Natural killer cell (primary cell): ENCODE data around the gene TAF4. TPM values are rescaled to one million over a fixed set of nuclear protein-coding genes. Genes with fewer than 3 reads are reported as not detected.

ENCODE experiments used
- ATAC-seq, 3 donors: fragments of 150-1000 bp in 2 of 3; fragments of 200-7000 bp in 1 of 3; cut with Tn5 transposase; 1 replicate in 1 of 3; 2 replicates in 2 of 3; pipeline ENCODE4 v1.10.0; 2021; ENCODE audit warnings: mild to moderate bottlenecking in 2 of 3, moderate library complexity in 2 of 3
- DNase-seq, 2 donors: peaks; one replicate each; pipeline versions ENCODE4 v3.0.0 to v3.0.0-alpha.2; 2013 to 2021; ENCODE audit warnings: mixed read lengths in 1 of 2
- H3K27ac ChIP-seq: one replicate; pipeline ENCODE4 v1.5.1; 2013; ENCODE audit warnings: mild to moderate bottlenecking, low read length
- H3K27me3 ChIP-seq: one replicate; pipeline ENCODE4 v1.6.1; 2013; ENCODE audit warnings: low read length; ENCODE audit not compliant: control insufficient read depth, insufficient read depth
- H3K36me3 ChIP-seq: one replicate; pipeline ENCODE4 v1.6.1; 2013; ENCODE audit warnings: low read length; ENCODE audit not compliant: control insufficient read depth, insufficient read depth
- H3K4me1 ChIP-seq: one replicate; pipeline ENCODE4 v1.6.1; 2013; ENCODE audit warnings: low read length; ENCODE audit not compliant: control insufficient read depth, insufficient read depth
- H3K4me3 ChIP-seq: one replicate; pipeline ENCODE4 v1.5.1; 2013; ENCODE audit warnings: low read length
- H3K9me3 ChIP-seq: one replicate; pipeline ENCODE4 v1.6.1; 2013; ENCODE audit warnings: low read length; ENCODE audit not compliant: control insufficient read depth, insufficient read depth
- H3K27ac Mint-ChIP-seq, 2 donors: one replicate each; pipeline ENCODE4 v1.8.0; 2022; ENCODE audit warnings: mild to moderate bottlenecking in 2 of 2, mixed read lengths in 2 of 2, moderate library complexity in 1 of 2
- H3K27me3 Mint-ChIP-seq, 2 donors: one replicate each; pipeline ENCODE4 v1.8.0; 2022; ENCODE audit warnings: low read depth in 2 of 2, mixed read lengths in 2 of 2
- H3K36me3 Mint-ChIP-seq: one replicate; pipeline ENCODE4 v1.8.0; 2022; ENCODE audit warnings: mixed read lengths
- H3K4me1 Mint-ChIP-seq, 2 donors: one replicate each; pipeline ENCODE4 v1.8.0; 2022; ENCODE audit warnings: mixed read lengths in 2 of 2
- H3K4me3 Mint-ChIP-seq: one replicate; pipeline ENCODE4 v1.8.0; 2022; ENCODE audit warnings: mild to moderate bottlenecking, moderate library complexity, mixed read lengths
- H3K9me3 Mint-ChIP-seq, 2 donors: one replicate each; pipeline ENCODE4 v1.8.0; 2022; ENCODE audit warnings: mixed read lengths in 2 of 2
- WGBS: methylation state at CpG from one replicate; pipeline ENCODE4 v1.1.7; 2013; ENCODE audit warnings: missing lambda C conversion rate; ENCODE audit not compliant: insufficient coverage; 5-methylcytosine and 5-hydroxymethylcytosine counted together
- intact Hi-C: fragments of 100-400 bp; cut with micrococcal nuclease; formaldehyde crosslinking; loops from one replicate; pipeline ENCODE4 v1.14.2; 2022
- total RNA-seq, 4 donors: library from RNA; stranded (reverse); fragments of 120-200 nt in 1 of 4; gene quantifications; one replicate each; pipeline versions ENCODE4 v1.2.3 to v1.2.4, GENCODE V29; 2013 to 2022
- TF ChIP-seq, protein P1 (sequence below): fragments of 200-600 bp; IDR thresholded peaks from one replicate; pipeline ENCODE4 v1.8.0; 2022; ENCODE audit warnings: antibody characterized with exemption

Gene TAF4
- total RNA-seq, 3 donors from 2014 or later (not counting 1 experiment from before 2014, with no cell fraction given) = 30.0 to 35.1 (median 30.3) TPM

DNA sequence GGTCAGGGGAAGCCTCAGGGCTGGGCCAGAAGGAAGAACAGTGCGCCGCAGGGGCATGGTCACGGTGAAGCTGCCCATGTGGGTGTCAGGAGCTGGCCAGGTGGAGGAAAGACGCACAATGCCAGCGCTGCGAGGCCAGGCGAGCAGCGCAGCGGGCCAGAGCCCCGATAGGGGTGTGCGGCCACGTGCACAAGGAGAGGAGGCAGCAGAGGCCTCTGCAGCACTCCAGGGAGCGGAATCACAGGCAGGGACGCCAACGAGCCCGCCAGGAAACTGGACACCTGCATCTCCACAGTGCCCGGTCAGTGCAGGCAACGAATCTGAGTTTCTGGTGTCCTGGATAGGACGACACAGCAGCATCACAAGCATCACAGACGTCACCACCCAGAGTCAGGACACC is 35.7 kb downstream of the TAF4 start:
- Histone ChIP-seq H3K4me1 (peaks cover 27% of the 10 kb centered on the region), H3K27ac (no peak overlapping the region), H3K27me3 (no peaks in the 10 kb centered on the region), H3K9me3 (no peaks in the 10 kb centered on the region), H3K36me3 (no peaks in the 10 kb centered on the region), H3K4me3 (no peak overlapping the region)
- DNase-seq = no peak
- H3K4me3 Mint-ChIP-seq = no peak overlapping the region
- WGBS = 95% methylated on average over 20 of the region's 20 CpGs
- peak overlapping the region in 1 of 2 donors; percentile 40 for H3K27ac Mint-ChIP-seq
- no peaks in the 10 kb centered on the region for H3K27me3 Mint-ChIP-seq
- TF ChIP-seq, protein P1, sequence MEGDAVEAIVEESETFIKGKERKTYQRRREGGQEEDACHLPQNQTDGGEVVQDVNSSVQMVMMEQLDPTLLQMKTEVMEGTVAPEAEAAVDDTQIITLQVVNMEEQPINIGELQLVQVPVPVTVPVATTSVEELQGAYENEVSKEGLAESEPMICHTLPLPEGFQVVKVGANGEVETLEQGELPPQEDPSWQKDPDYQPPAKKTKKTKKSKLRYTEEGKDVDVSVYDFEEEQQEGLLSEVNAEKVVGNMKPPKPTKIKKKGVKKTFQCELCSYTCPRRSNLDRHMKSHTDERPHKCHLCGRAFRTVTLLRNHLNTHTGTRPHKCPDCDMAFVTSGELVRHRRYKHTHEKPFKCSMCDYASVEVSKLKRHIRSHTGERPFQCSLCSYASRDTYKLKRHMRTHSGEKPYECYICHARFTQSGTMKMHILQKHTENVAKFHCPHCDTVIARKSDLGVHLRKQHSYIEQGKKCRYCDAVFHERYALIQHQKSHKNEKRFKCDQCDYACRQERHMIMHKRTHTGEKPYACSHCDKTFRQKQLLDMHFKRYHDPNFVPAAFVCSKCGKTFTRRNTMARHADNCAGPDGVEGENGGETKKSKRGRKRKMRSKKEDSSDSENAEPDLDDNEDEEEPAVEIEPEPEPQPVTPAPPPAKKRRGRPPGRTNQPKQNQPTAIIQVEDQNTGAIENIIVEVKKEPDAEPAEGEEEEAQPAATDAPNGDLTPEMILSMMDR = no peak
- ATAC-seq = no peak
- no peaks in the 10 kb centered on the region for H3K9me3 Mint-ChIP-seq
- H3K4me1 Mint-ChIP-seq = peaks cover 59 to 61% of the 10 kb centered on the region in 2 donors
- intact Hi-C loops = no loop called here
- no peaks in the 10 kb centered on the region for H3K36me3 Mint-ChIP-seq

DNA sequence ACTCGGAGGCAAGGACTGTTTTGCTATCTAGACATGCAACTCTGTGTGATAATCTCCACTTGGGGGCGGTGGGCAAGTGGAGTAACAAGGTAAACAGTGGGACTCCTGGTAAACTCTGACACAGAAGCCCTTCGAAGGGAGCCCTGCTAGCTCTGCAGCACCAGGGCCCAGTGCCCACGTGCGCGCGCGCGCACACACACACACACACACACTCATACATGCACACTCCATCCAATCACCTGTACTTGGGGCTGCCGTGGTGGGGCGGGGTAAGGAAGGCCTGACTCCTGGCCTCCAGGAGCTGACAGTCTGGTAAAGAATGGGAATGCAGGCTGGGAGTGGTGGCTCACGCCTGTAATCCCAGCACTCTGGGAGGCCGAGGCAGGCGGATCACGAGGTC is 36.4 kb downstream of the TAF4 start:
- H3K27ac Mint-ChIP-seq = peak overlapping the region in 1 of 2 donors; percentile 40
- intact Hi-C loops = no loop called here
- H3K36me3 Mint-ChIP-seq = no peaks in the 10 kb centered on the region
- peaks cover 58 to 65% of the 10 kb centered on the region in 2 donors for H3K4me1 Mint-ChIP-seq
- no peak overlapping the region for H3K4me3 Mint-ChIP-seq
- no peaks in the 10 kb centered on the region for H3K27me3 Mint-ChIP-seq
- TF ChIP-seq, protein P1 = no peak
- peaks cover 27% of the 10 kb centered on the region for H3K4me1 ChIP-seq
- H3K27ac ChIP-seq = no peak overlapping the region
- no peaks in the 10 kb centered on the region for H3K27me3 ChIP-seq
- no peak for ATAC-seq
- no peak overlapping the region for H3K4me3 ChIP-seq
- DNase-seq = no peak
- H3K36me3 ChIP-seq = no peaks in the 10 kb centered on the region
- H3K9me3 ChIP-seq = no peaks in the 10 kb centered on the region
- no peaks in the 10 kb centered on the region for H3K9me3 Mint-ChIP-seq
- 92% methylated on average over 15 of the region's 15 CpGs for WGBS

DNA sequence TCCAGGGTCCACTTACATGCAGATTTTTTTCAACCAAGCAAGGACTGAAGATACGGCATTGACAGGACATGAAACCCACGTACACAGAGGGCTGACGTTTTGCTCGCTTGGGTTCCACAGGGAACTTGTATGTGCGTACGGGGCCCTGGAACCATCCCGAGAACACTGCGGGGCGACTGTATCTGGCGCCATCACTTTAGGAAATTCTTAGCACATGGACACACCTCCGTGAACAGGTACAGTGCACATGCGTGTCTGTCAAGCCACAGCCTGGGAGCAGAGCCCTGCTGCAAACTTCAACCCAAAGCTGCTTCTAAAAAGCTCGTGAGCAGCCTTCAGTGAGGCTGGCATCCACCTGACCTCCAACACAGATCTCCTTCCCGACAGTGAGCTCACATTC is 37.3 kb downstream of the TAF4 start:
- Mint-ChIP-seq H3K36me3 (no peaks in the 10 kb centered on the region), H3K4me1 (peaks cover 58 to 64% of the 10 kb centered on the region in 2 donors), H3K27ac (no peak overlapping the region), H3K27me3 (no peaks in the 10 kb centered on the region), H3K4me3 (no peak overlapping the region), H3K9me3 (no peaks in the 10 kb centered on the region)
- DNase-seq = no peak
- no peak for ATAC-seq
- intact Hi-C loops = no loop called here
- no peak overlapping the region for H3K4me3 ChIP-seq
- H3K4me1 ChIP-seq = peaks cover 27% of the 10 kb centered on the region
- no peaks in the 10 kb centered on the region for H3K27me3 ChIP-seq
- H3K36me3 ChIP-seq = no peaks in the 10 kb centered on the region
- WGBS = 92% methylated on average over 14 of the region's 14 CpGs
- TF ChIP-seq, protein P1 = no peak
- no peak overlapping the region for H3K27ac ChIP-seq
- H3K9me3 ChIP-seq = no peaks in the 10 kb centered on the region

DNA sequence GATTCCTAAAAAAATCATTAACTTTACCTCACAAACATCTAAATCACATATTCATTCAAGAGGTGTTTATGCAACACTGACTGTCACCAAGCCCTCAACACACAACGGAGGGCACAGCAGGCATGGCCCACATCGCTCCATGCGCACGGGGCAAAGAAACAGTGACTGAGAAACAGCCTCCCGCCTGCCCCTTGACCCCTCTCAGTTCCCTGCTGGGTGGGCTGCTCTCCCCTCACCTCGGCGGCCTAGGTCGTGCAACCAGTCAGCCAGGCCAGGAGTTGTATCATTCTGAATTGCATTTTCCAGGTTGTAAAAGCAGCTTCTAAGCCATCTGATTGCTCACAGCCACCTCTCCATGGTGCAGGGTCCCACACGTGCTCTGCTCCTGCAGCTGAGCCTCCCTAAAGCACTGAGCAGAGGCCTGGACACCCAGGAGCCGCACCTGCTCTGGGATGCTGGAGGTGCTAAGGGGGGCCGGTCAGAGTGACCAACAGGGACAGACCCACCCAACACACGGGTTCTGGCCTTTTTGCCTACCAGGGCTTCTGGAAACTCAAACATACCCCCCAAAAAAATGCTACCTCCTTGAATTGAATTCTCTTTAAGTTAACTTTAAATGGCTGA is 37.9 kb downstream of the TAF4 start:
- Histone ChIP-seq H3K36me3 (no peaks in the 10 kb centered on the region), H3K27ac (no peak overlapping the region), H3K4me3 (no peak overlapping the region), H3K27me3 (no peaks in the 10 kb centered on the region), H3K9me3 (no peaks in the 10 kb centered on the region), H3K4me1 (peaks cover 23% of the 10 kb centered on the region)
- no peaks in the 10 kb centered on the region for H3K9me3 Mint-ChIP-seq
- H3K27ac Mint-ChIP-seq = no peak overlapping the region
- H3K36me3 Mint-ChIP-seq = no peaks in the 10 kb centered on the region
- ATAC-seq (no peak), DNase-seq (no peak)
- no peaks in the 10 kb centered on the region for H3K27me3 Mint-ChIP-seq
- TF ChIP-seq, protein P1 = no peak
- no peak overlapping the region for H3K4me3 Mint-ChIP-seq
- WGBS = 94% methylated on average over 12 of the region's 12 CpGs
- intact Hi-C loops = no loop called here
- peaks cover 55 to 58% of the 10 kb centered on the region in 2 donors for H3K4me1 Mint-ChIP-seq
